IPS-NIHi11 (cell line): ENCODE measurements around the gene MYL7.
A peak's percentile ranks its signal among the peaks of the same experiment; 100 is the strongest.
"Not testable (repeated sequence)": the region's sequence is repeated elsewhere in the genome, so short reads cannot be mapped to it uniquely, and the experiment has no call there.

Experiments used
- DNase-seq: peaks from one replicate; pipeline ENCODE4 v3.0.0; 2012; ENCODE audit warnings: mixed read lengths, low spot score

The MYL7 gene

GRCh38 chr7:44171901-44172300 is 30.8 kb upstream of the MYL7 start:
- DNase-seq = not testable (repeated sequence)

DNA sequence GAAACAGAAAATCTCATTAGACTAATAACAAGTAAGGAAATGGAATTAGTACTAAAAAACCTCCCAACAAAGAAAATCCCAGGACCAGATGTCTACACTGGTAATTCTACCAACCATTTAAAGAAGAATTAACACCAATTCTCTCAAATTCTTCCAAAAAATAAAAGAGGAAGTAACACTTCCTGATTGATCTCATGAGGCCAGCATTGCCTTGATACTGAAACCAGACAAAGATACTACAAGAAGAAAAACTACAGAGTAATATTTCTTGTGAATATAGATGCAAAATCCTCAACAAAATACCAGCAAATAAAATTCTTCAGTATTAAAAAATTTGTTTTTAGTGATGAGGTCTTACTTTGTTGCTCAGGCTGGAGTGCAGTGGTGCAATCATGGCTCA is 26.8 kb upstream of the MYL7 start:
- DNase-seq = no peak

GRCh38 chr7:44163591-44163990 is 22.5 kb upstream of the MYL7 start:
- DNase-seq = peak; percentile 49

- DNase-seq = no peak
Observed at GRCh38 chr7:44162785-44163395, 21.8 kb upstream of the MYL7 start.

DNA sequence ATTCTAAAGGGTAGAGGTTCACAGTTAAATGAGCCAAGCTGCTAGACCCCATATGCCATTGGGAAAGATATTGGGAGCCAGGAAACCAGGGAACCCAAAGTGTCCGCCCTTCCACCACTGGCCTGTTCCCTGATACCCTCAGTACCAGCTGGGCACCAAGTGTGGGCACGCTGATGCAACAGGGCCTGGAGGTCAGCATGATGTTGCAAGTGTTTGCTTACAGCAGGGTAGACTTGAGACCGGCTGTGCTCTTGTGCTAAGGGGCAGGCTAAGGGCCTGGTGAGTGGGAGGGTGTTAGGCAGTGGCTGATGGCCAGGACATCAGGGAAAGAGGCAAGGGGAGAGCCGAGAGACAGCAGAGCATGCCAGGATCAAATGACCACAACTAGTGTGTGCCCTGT is 21.0 kb upstream of the MYL7 start:
- no peak for DNase-seq

DNA sequence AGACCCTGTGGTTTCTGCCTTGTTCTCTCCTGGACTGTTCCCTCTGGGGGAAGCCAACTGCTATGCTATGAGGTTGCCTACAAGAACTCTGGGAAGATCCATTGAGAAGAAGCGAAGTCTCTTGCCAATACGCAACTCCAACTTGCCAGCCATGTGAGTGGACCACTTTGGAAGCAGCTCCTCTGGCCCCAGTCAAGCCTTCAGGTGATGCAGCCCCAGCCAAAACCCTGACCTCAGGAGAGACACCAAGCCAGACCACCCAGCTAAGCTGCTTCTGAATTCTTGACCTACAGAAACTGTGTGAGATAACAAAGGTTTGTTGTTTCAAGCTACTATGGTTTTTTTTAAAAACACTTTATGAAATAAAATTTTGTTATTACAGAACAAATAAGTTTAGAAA is 20.2 kb upstream of the MYL7 start:
- DNase-seq = no peak

DNA sequence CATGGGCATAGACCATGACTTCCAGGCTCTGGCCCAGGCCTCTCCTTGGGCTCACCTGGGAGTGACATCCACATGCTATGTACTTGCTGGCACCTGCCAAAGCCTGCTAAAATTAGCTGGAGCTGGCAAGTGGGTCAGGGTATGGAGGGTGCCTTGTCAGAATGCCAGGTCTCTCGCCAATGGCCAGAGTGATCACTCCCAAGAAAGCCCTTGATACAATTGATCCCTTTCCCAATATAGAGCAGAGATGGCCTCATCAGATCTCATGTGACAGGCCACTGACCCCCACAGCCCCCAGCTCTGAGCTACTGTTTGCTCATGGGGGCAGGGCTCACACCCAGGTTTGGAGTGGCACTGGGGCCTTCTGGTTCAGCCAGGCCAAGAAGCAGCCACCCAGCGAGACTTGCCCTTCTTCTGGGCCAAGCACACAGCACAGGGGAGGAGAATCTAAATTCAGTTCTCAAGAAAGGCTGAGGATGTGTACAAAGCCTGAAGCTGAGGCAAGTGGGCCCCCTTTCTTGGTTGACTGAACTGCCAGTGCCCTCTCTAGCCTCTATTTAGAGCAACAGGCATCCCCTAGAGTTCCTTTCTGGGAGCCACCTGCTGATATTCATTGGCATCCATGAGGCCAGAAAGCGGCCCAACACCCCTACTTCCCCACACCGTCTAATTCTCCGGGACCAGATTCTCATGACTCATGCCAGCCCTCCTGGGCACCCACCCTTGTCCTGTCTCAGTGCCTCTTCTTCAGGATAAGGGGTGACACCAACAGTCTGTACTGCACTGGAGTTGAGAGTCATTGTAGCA is 18.9 kb upstream of the MYL7 start:
- no peak for DNase-seq

DNA sequence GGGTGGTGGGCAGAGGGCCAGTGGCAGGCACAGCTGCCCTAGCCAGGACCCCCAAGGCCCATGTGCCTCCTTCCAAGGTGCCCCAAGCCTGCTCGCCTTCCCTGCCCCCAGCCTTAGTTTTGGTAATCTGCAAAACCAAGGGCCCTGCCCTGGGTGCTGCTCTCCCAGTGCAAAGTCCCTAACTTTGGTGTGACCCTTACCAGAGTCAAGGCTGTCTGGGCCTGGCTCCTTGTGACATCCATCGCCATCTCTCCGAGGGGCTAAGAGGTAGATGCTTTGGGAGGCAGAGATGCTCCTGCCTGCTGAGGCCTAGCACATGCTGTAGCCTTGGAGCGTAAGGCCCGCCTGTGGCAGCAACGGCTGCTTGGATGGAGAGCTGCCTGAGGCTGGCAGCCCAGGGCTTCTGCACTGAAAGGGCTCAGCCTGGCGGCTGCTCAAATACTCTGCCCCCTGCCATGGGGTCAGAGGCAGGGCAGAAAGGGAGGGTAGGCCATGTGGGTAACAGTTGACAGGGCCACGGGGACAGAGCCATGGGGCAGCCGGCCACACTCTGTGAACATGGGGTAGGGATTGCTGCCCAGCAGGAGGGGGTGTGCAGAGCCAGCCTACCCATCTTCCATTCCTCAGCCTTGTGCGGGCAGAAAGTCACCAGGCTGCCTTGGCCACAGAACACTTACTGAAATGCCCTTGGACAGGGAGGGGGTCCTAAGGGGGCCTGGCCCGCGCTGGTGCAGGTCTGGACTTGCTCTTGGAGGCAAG is 17.9 kb upstream of the MYL7 start:
- DNase-seq = no peak

GRCh38 chr7:44158096-44158872 is 17.2 kb upstream of the MYL7 start:
- no peak for DNase-seq

DNA sequence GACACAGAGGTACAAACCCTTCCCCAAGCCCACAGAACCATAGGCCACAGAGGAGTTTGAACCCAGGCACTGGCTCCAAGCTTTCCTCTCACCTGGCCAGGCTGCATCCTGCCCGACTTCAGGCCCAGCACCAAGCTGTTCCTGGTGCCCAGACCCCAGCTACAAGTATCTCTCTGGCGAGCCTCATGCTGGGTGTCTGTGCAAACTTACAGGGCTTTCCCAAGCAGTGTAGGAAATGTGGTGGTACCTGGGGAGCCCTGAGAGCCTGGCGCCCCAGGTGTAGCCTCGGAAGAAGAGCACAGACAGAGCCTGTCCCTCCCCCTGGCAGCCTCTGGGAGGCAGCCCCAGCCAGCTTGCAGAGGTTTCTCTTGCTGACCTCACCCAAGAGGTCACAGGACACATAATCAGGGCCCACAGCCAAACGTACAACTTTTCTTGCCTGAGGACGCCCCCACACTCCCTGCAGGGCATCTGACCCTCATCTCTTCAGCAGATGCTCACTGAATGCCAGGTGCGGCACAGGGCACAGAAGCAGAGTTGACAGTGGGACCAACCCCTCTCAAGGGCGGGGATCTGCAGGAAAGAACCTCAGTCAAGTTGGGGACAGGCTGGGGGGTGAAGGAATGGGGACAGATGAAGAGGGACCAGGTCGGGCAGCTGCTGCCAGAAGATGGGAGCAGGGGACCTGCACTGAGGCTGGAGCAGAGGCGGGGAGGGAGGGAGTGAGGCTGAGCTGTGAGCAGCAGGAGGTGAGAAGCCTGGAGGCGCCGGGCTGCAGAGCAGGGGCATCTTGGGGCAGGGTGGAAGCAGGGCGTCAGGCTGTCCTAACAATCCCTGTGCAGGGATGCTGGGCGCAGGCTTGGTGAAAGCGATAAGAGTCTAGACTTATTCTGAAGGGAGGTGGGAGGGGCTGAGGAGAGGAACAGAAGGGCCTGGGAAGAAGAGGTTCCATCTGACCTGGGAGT is 16.3 kb upstream of the MYL7 start:
- peak; percentile 62 for DNase-seq

- no peak for DNase-seq
Observed at GRCh38 chr7:44156453-44157010, 15.4 kb upstream of the MYL7 start.

DNA sequence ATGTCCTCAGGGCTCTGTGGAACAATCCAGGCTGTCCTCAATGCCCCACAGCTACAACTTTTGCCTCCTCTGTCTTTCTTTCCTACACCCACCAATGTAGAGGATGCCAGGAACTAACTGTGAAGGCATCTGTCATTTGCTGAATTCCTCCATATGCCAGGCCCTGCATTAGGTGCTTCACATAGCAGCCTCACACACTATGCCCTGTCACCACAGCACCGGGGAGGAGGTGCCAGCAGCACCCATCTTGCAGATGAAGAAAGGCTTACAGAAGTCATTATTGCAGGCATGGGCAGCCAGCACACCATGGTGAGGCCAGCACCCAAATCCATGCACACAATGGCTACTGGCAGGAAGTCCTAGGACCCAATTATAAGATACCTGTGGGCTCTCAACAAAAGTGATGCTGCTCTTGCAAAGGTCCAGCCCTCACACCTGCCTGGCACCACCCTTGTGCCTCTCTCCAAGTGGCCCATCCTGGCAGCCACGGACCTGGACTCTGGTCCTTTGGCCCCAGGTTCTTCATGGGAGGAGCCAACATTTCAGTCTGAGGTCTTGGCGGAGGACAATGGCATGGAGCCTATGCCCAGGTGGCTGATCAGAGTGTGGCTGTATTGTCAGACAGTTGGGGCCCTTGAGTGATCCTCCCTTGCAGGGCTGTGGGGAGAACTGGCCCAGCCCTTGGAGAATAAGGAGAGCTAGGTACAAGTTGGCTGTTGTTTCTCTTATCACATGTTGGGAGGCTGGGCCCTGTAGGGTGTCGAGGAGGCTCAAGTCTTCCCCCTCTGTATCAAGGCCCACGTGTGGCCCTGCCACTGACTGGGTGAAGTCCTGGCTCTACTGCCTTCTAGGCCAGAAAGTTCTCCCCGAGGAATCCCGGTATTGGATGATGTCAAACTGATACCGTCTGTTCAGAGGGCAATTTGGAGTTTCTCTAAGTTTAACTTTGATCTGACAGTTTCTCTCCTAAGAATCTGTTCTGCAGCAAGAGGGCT is 14.4 kb upstream of the MYL7 start:
- no peak for DNase-seq

- DNase-seq = no peak
Observed at GRCh38 chr7:44154703-44155102, 13.6 kb upstream of the MYL7 start.

GRCh38 chr7:44153948-44154335 is 12.8 kb upstream of the MYL7 start:
- DNase-seq = no peak

GRCh38 chr7:44152971-44153947 is 12.1 kb upstream of the MYL7 start:
- no peak for DNase-seq

GRCh38 chr7:44151956-44152355 is 10.8 kb upstream of the MYL7 start:
- DNase-seq = no peak

DNA sequence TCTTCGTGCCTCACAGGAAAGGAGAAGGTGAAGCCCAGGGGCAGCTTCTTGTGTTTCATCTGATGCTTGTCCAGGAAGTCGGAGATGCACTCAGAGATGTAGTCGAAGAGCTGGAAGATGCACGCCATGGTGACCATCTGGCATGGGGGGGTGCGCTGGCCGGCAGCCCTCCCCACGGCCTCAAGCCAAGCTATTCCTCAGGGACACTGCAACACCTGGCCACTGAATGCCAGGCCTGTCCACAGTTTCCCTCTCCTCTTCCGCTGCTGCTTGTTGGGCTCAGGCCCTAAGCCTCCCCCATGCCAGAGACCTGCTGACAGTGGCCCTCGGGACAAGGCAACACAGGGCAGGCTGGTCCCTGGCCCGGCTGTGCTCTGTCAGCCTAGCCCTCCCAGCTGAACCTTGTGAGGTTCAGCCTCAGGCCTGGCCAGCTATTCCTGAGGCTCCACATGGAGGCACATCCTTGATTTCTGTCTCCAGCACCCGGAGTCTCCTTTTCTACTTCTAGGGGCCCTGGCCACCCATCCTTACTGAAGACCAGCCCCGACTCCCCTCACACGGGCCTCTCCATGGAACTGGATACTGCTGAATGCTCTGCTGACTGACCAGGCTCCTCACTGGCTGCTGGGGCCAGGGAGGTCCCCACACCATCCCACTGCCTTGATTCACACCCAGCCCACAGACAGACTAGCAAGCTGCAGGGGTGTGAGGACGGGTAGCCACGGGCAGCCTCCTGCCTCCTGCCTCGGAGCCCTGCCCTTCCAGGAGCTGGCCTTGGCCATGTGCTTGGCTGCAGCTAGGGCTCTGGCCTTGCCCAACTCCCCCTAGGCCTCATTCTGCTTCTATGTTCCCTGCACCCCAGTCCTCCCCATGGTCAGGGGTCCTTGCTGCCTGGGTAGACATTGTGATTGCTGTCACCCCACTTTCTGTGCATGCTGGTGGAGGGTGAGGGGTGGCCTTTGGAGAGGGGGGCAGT is 10.1 kb upstream of the MYL7 start:
- no peak for DNase-seq
